H54 (cell line): Measurements from ENCODE around the gene NUSAP1.
"Not testable (repeated sequence)": the region's sequence is repeated elsewhere in the genome, so short reads cannot be mapped to it uniquely, and the experiment has no call there.

Experiments used
- DNase-seq: peaks from one replicate; pipeline ENCODE4 v3.0.0; 2011; ENCODE audit warnings: low spot score, mixed read lengths; ENCODE audit not compliant: insufficient read length
- FAIRE-seq: peaks from 3 replicates; lab custom pipeline; 2011; peaks lifted over from hg19 to GRCh38; lab: Jason Lieb, UNC
- POLR2A ChIP-seq: IDR thresholded peaks from 2 replicates; pipeline ENCODE4 v1.6.1; 2011; ENCODE audit warnings: low read depth, mild to moderate bottlenecking, low read length

NUSAP1 gene

DNA sequence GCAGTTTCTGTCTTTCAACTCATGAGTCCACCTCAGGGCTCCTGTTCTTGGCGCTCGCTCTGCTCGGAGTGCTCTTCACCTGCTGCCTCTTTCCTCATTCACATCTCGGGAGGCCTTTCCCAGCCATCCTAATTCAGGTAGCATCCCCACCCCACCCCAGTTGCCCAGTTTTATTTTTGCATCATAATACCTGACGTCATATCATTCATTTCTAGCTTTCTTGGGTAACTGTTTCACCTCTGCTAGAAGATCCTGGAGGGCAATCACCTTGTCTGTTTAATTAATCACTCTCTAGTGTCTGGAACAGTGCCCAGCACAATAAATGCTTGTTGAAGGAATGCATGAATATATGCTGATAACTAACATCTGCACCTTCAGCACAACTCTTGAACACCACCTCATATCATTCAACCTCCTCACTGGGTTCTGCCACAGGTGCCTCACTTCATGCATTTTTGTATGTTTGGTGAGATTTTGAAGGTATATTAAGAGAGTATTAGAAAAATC lies 7.6 kb downstream of the NUSAP1 start:
- DNase-seq (no peak), FAIRE-seq (no peak)
- TF ChIP-seq POLR2A: no peak

DNA sequence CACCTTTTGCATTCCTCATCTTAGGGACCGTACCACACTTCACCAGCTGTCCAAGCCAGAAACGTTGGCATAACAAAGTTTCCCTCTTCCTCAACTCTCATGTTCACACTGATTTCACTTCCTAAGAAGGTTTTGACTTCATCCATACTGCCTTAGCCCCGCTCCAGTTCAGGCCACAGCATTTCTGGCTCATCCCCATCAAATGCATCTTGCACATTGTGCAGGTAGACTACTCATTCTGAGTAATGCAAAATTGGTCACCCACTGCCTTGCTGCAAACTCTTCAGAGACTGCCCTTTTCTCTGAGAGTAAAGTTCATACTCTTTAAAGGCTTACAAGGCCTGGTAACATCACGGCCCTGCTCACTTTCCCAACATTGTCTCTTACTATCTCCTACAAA lies 8.8 kb downstream of the NUSAP1 start:
- TF ChIP-seq POLR2A: no peak
- FAIRE-seq: no peak
- no peak for DNase-seq

GRCh38 chr15:41347236-41347635 lies 14.6 kb downstream of the NUSAP1 start:
- DNase-seq (no peak), FAIRE-seq (no peak)
- TF ChIP-seq POLR2A: no peak

GRCh38 chr15:41350057-41350717 lies 17.5 kb downstream of the NUSAP1 start:
- FAIRE-seq: no peak
- no peak for DNase-seq
- TF ChIP-seq POLR2A: no peak

GRCh38 chr15:41354371-41354770 lies 21.7 kb downstream of the NUSAP1 start:
- FAIRE-seq: no peak
- TF ChIP-seq POLR2A: no peak
- no peak for DNase-seq

DNA sequence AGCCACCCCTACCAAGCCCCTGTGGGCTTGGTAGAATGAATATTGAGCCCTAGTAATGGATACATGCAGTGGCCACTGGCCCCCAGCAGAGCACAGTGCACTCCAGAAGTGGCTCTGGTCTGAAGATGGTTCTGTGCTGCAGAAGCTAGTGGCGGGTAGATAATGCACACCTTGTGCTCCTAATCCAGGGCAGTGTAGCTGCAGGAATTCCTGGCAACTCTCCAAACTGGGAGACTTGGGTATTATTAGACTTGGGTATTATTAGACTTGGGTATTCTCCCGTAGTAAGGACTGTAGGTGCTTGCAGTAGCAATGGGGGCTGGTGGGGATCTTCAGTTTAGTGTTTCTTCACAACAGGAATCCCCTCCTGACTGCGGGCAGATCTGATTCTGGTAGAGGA lies 34.7 kb downstream of the NUSAP1 start:
- FAIRE-seq: no peak
- DNase-seq: no peak
- no peak for TF ChIP-seq POLR2A

DNA sequence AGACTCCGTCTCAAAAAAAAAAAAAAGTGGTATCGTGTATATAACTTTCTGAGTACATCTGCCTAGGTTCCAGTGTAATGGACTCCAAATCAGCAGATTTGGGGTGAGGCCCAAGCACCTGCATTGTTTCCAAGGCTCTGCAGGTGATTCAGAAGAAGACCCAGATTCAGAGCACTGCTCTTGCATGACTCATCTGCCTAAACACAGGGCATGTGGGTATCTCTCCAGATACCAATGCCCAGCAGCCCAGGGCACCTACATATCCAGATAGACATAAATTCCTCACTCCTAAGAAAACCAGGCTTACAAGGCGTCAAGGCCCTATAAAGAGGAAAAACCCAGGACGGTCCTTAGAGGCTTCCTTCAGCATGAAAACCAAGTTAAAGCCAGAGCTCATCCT lies 45.3 kb downstream of the NUSAP1 start:
- FAIRE-seq (peak; percentile 65), DNase-seq (peak; percentile 22)
- no peak for TF ChIP-seq POLR2A

DNA sequence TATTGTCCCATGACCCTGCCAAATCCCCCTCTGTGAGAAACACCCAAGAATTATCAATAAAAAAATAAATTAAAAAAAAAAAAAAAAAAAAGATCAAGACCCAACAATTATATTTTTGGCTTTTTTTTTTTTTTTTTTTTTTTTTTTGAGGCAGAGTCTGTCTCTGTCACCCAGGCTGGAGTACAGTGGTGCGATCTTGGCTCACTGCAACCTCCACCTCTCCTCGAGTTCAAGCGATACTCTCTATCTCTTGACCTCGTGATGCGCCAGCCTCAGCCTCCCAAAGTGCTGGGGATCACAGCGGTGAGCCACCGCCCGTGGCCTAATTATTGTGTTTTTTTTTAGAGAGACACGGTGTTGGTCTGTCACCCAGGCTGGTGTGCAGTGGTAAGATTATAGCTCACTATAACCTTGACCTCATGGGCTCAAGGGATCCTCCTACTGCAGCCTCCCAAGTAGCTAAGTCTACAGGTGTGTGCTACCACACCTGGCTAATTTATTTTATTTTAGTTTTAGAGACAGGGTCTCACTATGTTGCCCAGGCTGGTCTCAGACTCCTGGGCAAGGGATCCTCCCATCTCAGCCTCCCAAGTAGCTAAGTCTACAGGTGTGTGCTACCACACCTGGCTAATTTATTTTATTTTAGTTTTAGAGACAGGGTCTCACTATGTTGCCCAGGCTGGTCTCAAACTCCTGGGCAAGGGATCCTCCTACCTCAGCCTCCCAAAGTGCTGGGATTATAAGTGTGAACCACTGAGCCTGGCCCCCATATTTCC lies 51.5 kb downstream of the NUSAP1 start:
- not testable (repeated sequence) for FAIRE-seq, DNase-seq

DNA sequence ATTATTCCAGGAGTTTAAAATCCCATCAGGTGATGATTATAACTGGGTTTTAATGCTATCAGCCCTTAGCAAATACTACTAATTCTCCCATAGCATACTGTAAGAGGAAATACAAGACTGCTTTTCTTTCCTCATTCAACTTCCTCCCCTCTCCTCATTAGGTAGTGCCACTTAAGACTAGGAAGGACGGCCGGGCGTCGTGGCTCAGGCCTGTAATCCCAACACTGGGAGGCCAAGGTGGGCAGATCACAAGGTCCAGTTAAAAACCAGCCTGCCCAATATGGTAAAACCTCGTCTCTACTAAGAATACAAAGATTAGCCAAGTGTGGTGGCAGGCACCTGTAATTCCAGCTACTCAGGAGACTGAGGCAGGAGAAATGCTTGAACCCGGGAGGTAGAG lies 55.0 kb downstream of the NUSAP1 start:
- no peak for TF ChIP-seq POLR2A
- FAIRE-seq (no peak), DNase-seq (no peak)

- DNase-seq (no peak), FAIRE-seq (no peak)
- TF ChIP-seq POLR2A: no peak
Observed at GRCh38 chr15:41392659-41393058, 60.0 kb downstream of the NUSAP1 start.

DNA sequence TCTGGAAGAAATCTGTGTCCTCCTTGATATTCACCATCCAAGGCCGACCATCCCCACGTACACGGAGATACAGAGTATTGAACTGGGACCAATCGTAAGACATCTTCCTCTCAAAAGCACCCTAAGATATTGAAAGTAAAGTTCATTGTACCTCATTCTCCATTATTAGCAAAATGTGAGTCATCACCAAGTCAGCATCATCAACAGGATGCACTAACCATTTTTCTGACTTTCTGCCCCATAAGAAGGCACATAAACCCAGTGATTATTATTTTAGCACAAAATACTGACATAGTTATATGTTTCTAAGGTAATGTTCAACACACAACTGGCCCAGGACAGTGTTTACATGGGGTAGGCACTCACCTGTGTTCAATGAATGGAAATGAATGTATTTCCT lies 62.2 kb downstream of the NUSAP1 start:
- DNase-seq (no peak), FAIRE-seq (peak; percentile 41)
- TF ChIP-seq POLR2A: no peak

DNA sequence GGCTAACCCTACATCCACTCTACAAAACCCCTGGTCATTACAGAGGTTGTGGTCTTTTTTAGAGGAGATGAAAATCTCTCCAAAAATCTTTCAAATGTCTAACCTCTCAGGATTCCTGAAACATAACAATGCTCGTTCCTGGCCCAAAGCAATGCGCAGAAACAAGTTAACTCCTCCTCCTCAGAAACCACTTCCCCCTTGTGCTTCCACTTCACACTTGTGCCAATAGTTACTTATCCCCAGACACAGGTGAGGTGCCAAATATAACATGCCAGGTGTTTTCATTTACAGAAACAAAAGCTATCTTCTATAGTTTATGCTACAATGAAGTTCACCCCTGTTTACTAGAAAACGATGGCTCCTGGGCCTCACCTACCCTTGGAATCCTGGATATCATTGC lies 63.4 kb downstream of the NUSAP1 start:
- FAIRE-seq (no peak), DNase-seq (no peak)
- TF ChIP-seq POLR2A: no peak

DNA sequence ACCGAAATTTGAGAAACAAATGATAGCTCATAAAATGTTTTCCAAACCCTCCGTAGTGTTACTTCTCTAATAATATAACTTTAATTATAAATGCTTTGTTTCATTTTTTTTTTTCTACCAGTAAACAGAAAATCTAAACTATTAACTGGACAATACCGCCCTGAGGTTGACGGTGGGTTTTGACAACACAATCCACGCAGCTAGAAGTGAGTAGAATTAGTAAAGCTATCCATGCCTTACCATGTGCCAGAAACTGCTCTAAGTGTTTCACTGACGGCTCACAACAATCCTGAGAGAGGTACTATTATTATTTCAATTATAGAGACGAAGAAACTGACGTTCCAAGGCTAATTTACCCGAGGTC lies 69.2 kb downstream of the NUSAP1 start:
- FAIRE-seq: no peak
- DNase-seq: no peak
- TF ChIP-seq POLR2A: no peak

GRCh38 chr15:41407341-41407740 lies 74.7 kb downstream of the NUSAP1 start:
- no peak for TF ChIP-seq POLR2A
- FAIRE-seq: no peak

DNA sequence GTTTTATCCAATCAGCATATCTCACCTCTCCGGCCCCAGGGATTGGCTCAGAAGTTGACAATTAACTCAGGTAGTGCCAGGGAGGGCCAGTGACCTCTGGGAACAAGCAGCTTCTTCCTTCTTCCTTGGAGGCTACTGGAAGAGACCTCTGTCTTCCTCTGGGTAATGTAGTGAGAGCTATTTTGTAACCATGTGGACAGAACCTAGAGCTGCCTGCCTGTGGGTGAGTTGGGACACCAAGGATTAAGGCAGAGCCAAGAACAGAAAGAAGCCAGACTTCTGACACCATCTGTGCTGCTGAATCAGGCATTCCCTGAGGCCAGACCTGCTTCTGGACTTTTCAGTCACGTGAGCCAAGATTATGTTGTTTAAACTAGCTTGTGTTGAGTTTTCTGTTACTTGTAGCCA lies 75.6 kb downstream of the NUSAP1 start:
- no peak for TF ChIP-seq POLR2A
- no peak for DNase-seq
- no peak for FAIRE-seq

More at GRCh38 chr15:41407341-41407740, 74.7 kb downstream of the NUSAP1 start:
- no peak for DNase-seq
